ENCODE results near the gene MSL3.

Gene MSL3

DNA sequence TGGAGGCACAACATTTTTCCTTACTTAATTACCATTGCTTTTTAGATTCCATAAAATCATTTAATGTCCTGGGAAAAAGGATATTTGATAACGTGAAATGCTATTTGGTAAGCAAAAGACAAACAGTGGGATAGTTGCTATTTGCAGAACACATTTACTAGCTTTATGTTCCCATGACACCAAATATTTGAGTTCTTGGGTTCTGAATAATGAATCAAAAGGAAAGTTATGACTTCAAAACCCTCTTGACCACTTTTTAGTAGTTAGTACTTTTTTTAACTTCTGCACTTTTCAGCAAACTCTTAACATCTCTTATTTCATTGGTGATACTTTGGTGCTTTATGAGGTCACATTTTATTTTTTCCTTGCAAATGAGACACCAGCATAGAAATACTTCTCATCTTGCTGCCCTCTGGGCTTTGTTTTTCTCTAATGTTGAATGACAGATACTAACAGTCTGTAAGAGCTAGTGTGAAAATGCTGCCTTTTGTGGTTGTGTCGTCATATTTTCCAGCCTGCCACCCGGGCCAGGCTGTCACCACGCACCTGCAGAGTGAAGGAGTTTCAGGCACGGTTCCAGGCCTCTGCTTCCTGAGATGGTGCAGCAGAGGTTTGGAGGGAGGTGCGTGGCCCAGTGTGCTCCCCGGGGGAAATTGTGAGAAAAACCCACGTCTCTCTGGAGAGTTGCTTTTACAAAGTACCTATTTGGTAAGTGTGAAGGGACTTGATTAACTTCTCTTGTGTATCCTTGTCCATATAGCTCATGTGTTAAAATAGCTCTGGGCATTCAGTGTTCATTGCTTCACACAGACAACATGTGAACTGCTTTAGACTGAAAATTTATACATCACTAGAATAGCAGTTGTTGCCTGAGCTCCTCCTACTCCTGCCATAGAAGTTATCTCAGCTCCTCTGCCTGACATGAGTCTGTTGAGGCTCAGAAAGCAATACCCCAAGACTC lies 34.7 kb downstream of the MSL3 start (continued):
- TF ChIP-seq ZNF211 (tag by site-specific recombination; IDR thresholded peaks at IDR 0.05; ENCODE audit: low read depth): no peak
- TF ChIP-seq ZNF133 (tag by site-specific recombination; IDR thresholded peaks at IDR 0.05): no peak
- no peak for TF ChIP-seq ZNF473 (tag by site-specific recombination; IDR thresholded peaks at IDR 0.05)
- TF ChIP-seq ZNF366 (tag by site-specific recombination; conservative IDR thresholded peaks at IDR 0.05): peak; percentile 39; the same call in 1 of the 2 replicates
- no peak for TF ChIP-seq ZNF354C (tag by site-specific recombination; IDR thresholded peaks at IDR 0.05; ENCODE audit: borderline replicate concordance, low read depth)
- TF ChIP-seq, protein P1, sequence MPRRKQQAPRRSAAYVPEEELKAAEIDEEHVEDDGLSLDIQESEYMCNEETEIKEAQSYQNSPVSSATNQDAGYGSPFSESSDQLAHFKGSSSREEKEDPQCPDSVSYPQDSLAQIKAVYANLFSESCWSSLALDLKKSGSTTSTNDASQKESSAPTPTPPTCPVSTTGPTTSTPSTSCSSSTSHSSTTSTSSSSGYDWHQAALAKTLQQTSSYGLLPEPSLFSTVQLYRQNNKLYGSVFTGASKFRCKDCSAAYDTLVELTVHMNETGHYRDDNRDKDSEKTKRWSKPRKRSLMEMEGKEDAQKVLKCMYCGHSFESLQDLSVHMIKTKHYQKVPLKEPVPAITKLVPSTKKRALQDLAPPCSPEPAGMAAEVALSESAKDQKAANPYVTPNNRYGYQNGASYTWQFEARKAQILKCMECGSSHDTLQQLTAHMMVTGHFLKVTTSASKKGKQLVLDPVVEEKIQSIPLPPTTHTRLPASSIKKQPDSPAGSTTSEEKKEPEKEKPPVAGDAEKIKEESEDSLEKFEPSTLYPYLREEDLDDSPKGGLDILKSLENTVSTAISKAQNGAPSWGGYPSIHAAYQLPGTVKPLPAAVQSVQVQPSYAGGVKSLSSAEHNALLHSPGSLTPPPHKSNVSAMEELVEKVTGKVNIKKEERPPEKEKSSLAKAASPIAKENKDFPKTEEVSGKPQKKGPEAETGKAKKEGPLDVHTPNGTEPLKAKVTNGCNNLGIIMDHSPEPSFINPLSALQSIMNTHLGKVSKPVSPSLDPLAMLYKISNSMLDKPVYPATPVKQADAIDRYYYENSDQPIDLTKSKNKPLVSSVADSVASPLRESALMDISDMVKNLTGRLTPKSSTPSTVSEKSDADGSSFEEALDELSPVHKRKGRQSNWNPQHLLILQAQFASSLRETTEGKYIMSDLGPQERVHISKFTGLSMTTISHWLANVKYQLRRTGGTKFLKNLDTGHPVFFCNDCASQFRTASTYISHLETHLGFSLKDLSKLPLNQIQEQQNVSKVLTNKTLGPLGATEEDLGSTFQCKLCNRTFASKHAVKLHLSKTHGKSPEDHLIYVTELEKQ (tag by site-specific recombination; IDR thresholded peaks at IDR 0.05; ENCODE audit: borderline replicate concordance): peak; percentile 31; the same call in 1 of the 2 replicates
- peak; percentile 56 for TF ChIP-seq GLIS1 (tag by site-specific recombination; IDR thresholded peaks at IDR 0.05)
- 0 out of 2 replicates have a peak, but pooled peaks have one; percentile 19 for TF ChIP-seq ZNF335 (tag by site-specific recombination; conservative IDR thresholded peaks at IDR 0.05)
- no peak for TF ChIP-seq OVOL3 (tag by site-specific recombination; IDR thresholded peaks at IDR 0.05)
- 0 out of 2 replicates have a peak, but pooled peaks have one; percentile 59 for TF ChIP-seq ZXDB (tag by site-specific recombination; IDR thresholded peaks at IDR 0.05)
- no peak for TF ChIP-seq ZNF114 (tag by site-specific recombination; IDR thresholded peaks at IDR 0.05)
- TF ChIP-seq GLI4 (tag by site-specific recombination; IDR thresholded peaks at IDR 0.05): no peak
- TF ChIP-seq, protein P2, sequence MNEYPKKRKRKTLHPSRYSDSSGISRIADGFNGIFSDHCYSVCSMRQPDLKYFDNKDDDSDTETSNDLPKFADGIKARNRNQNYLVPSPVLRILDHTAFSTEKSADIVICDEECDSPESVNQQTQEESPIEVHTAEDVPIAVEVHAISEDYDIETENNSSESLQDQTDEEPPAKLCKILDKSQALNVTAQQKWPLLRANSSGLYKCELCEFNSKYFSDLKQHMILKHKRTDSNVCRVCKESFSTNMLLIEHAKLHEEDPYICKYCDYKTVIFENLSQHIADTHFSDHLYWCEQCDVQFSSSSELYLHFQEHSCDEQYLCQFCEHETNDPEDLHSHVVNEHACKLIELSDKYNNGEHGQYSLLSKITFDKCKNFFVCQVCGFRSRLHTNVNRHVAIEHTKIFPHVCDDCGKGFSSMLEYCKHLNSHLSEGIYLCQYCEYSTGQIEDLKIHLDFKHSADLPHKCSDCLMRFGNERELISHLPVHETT (tag by site-specific recombination; IDR thresholded peaks at IDR 0.05): no peak
- TF ChIP-seq ZNF560 (tag by site-specific recombination; IDR thresholded peaks at IDR 0.05; ENCODE audit: borderline replicate concordance): no peak
- no peak for TF ChIP-seq ZNF121 (tag by site-specific recombination; IDR thresholded peaks at IDR 0.05)
- TF ChIP-seq ZNF777 (tag by site-specific recombination; IDR thresholded peaks at IDR 0.05; ENCODE audit: borderline replicate concordance): no peak
- TF ChIP-seq, protein P3, sequence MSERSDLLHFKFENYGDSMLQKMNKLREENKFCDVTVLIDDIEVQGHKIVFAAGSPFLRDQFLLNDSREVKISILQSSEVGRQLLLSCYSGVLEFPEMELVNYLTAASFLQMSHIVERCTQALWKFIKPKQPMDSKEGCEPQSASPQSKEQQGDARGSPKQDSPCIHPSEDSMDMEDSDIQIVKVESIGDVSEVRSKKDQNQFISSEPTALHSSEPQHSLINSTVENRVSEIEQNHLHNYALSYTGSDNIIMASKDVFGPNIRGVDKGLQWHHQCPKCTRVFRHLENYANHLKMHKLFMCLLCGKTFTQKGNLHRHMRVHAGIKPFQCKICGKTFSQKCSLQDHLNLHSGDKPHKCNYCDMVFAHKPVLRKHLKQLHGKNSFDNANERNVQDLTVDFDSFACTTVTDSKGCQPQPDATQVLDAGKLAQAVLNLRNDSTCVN (tag by site-specific recombination; optimal IDR thresholded peaks at IDR 0.05): no peak
- no peak for TF ChIP-seq ZFP69B (tag by site-specific recombination; IDR thresholded peaks at IDR 0.05)
- no peak for TF ChIP-seq TRIM28 (IDR thresholded peaks at IDR 0.05; ENCODE audit: borderline replicate concordance, low read length)
- no peak for TF ChIP-seq ZNF426 (tag by site-specific recombination; IDR thresholded peaks at IDR 0.05)
- TF ChIP-seq, protein P4, sequence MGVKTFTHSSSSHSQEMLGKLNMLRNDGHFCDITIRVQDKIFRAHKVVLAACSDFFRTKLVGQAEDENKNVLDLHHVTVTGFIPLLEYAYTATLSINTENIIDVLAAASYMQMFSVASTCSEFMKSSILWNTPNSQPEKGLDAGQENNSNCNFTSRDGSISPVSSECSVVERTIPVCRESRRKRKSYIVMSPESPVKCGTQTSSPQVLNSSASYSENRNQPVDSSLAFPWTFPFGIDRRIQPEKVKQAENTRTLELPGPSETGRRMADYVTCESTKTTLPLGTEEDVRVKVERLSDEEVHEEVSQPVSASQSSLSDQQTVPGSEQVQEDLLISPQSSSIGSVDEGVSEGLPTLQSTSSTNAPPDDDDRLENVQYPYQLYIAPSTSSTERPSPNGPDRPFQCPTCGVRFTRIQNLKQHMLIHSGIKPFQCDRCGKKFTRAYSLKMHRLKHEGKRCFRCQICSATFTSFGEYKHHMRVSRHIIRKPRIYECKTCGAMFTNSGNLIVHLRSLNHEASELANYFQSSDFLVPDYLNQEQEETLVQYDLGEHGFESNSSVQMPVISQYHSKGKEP (tag by site-specific recombination; IDR thresholded peaks at IDR 0.05): 0 out of 2 replicates have a peak, but pooled peaks have one; percentile 30
- TF ChIP-seq, protein P5, sequence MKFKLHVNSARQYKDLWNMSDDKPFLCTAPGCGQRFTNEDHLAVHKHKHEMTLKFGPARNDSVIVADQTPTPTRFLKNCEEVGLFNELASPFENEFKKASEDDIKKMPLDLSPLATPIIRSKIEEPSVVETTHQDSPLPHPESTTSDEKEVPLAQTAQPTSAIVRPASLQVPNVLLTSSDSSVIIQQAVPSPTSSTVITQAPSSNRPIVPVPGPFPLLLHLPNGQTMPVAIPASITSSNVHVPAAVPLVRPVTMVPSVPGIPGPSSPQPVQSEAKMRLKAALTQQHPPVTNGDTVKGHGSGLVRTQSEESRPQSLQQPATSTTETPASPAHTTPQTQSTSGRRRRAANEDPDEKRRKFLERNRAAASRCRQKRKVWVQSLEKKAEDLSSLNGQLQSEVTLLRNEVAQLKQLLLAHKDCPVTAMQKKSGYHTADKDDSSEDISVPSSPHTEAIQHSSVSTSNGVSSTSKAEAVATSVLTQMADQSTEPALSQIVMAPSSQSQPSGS (tag by site-specific recombination; IDR thresholded peaks at IDR 0.05; ENCODE audit: low read depth): peak; percentile 66; the same call in 1 of the 2 replicates
- 0 out of 2 replicates have a peak, but pooled peaks have one; percentile 24 for TF ChIP-seq ZNF660 (tag by site-specific recombination; IDR thresholded peaks at IDR 0.05)
- TF ChIP-seq ZNF561 (tag by site-specific recombination; IDR thresholded peaks at IDR 0.05; ENCODE audit: borderline replicate concordance): peak; percentile 73
- peak; percentile 81 for TF ChIP-seq ZNF843 (tag by site-specific recombination; IDR thresholded peaks at IDR 0.05)
- TF ChIP-seq, protein P6, sequence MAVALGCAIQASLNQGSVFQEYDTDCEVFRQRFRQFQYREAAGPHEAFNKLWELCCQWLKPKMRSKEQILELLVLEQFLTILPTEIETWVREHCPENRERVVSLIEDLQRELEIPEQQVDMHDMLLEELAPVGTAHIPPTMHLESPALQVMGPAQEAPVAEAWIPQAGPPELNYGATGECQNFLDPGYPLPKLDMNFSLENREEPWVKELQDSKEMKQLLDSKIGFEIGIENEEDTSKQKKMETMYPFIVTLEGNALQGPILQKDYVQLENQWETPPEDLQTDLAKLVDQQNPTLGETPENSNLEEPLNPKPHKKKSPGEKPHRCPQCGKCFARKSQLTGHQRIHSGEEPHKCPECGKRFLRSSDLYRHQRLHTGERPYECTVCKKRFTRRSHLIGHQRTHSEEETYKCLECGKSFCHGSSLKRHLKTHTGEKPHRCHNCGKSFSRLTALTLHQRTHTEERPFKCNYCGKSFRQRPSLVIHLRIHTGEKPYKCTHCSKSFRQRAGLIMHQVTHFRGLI (tag by site-specific recombination; IDR thresholded peaks at IDR 0.05): no peak
- TF ChIP-seq GLI2 (tag by site-specific recombination; IDR thresholded peaks at IDR 0.05; ENCODE audit: borderline replicate concordance, low read depth): no peak
- TF ChIP-seq ZNF416 (tag by site-specific recombination; IDR thresholded peaks at IDR 0.05): no peak
